ENCODE measurements around the gene PLEKHS1.

DNA sequence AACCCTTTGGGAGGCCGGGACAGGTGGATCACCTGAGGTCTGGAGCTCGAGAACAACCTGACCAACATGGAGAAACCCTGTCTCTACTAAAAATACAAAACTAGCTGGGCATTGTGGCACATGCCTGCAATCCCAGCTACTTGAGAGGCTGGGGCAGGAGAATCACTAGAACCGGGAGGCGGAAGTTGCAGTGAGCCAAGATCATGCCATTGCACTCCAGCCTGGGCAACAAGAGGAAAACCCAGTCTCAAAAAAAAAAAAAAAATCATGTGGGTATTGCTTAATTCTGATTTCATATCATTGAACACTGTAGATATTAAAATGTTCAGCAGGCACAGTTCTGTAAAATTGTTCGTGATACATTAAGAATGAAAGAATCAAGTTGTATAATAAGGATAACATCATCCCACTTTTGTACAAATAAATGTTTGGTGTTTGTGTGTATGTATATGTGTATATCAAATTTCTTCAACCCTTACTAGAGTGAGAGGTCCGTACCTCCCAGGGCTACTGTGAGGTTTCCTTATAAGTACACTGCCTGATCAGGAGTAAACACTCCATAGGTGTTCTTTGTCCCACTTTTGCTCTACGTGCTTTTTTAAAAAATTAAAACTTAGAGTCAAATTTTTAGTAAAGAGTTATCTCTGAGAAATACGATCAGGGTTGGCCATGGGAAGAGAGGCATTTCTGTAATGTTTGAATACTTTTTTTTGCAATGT, 31.7 kb downstream of the PLEKHS1 start:
- TF ChIP-seq CTCF (IDR thresholded peaks at IDR 0.05) (no peak), POLR2A (IDR thresholded peaks at IDR 0.05) (no peak)

Data from uterus (tissue), 2 donors.